Panc1 (cell line): Measurements from ENCODE around the gene OSBPL10. TPM values are rescaled to one million over a fixed set of nuclear protein-coding genes. Genes with fewer than 3 reads are reported as not detected.

Experiments used
- ATAC-seq: fragments of 200-7000 bp; cut with Tn5 transposase; 2 replicates; pipeline ENCODE4 v1.9.1; 2020; ENCODE audit warnings: mild to moderate bottlenecking, moderate library complexity
- BruUV-seq: library from RNA; stranded (reverse); fragments of 400-500 nt; replicated peaks from 2 replicates; lab custom pipeline; 2021; lab: Mats Ljungman, UMichigan
- CTCF ChIA-PET: fragments of 300-600 bp; sonication (Branson Sonifier 250); formaldehyde crosslinking; loops from one replicate; lab custom pipeline; 2022; ENCODE audit warnings: antibody characterized with exemption; lab: Charles Lee
- POLR2A ChIA-PET: fragments of 300-600 bp; sonication (Branson Sonifier 250); formaldehyde crosslinking; loops from one replicate; lab custom pipeline; 2022; ENCODE audit warnings: antibody characterized with exemption; lab: Charles Lee
- DNase-seq: peaks from one replicate; pipeline ENCODE4 v3.0.0-alpha.2; 2010; ENCODE audit warnings: low read depth, low spot score
- H3K27ac ChIP-seq: 2 replicates; pipeline ENCODE4 v1.5.1; 2011; ENCODE audit warnings: mild to moderate bottlenecking, low read length, inconsistent platforms
- H3K27me3 ChIP-seq: fragments of 200-500 bp; sonication (Bioruptor generic); 2 replicates; pipeline ENCODE4 v1.6.0; 2014; ENCODE audit warnings: low read length, inconsistent platforms; ENCODE audit not compliant: control insufficient read depth, insufficient read depth
- H3K36me3 ChIP-seq: fragments of 200-500 bp; sonication (Bioruptor generic); 2 replicates; pipeline ENCODE4 v1.5.1; 2014; ENCODE audit warnings: inconsistent platforms, mild to moderate bottlenecking, low read length, moderate library complexity; ENCODE audit not compliant: control insufficient read depth, insufficient read depth
- H3K4me1 ChIP-seq: 2 replicates; pipeline ENCODE4 v1.5.1; 2011; ENCODE audit warnings: inconsistent platforms, mild to moderate bottlenecking, low read length, moderate library complexity; ENCODE audit not compliant: control insufficient read depth, insufficient read depth
- H3K4me3 ChIP-seq, 2 experiments: 2 replicates each; pipeline ENCODE4 v1.5.1; 2011 to 2012; ENCODE audit warnings: low read depth in 2 of 2, low read length in 2 of 2, mild to moderate bottlenecking in 2 of 2, inconsistent platforms in 1 of 2, moderate library complexity in 1 of 2
- H3K9me3 ChIP-seq: fragments of 200-500 bp; sonication (Bioruptor generic); 2 replicates; pipeline ENCODE4 v1.5.1; 2014; ENCODE audit warnings: low read depth, mild to moderate bottlenecking, inconsistent platforms, low read length, moderate library complexity; ENCODE audit not compliant: control insufficient read depth, insufficient read depth
- POLR2AphosphoS5 ChIP-seq: IDR thresholded peaks from 2 replicates; pipeline ENCODE4 v1.6.1; 2012; ENCODE audit warnings: mild to moderate bottlenecking, low read depth, low read length, moderate library complexity
- SIN3A ChIP-seq: IDR thresholded peaks from 2 replicates; pipeline ENCODE4 v1.6.1; 2012; ENCODE audit warnings: low read depth, mild to moderate bottlenecking, low read length, moderate library complexity, borderline replicate concordance; ENCODE audit not compliant: insufficient read depth
- TCF7L2 ChIP-seq: IDR thresholded peaks from 2 replicates; pipeline ENCODE4 v1.6.1; 2011; ENCODE audit warnings: mild to moderate bottlenecking, low read depth, low read length, inconsistent platforms
- in situ Hi-C: cut with HindIII; loops from 2 replicates; pipeline ENCODE4 v1.10.0; 2016; ENCODE audit warnings: low sequenced_read_pairs, low pct_unique_long_range_greater_than_20kb
- intact Hi-C: fragments of 100-400 bp; cut with micrococcal nuclease; formaldehyde crosslinking; loops from one replicate; pipeline ENCODE4 v1.10.0; 2022; ENCODE audit not compliant: unreplicated experiment
- total RNA-seq: library from RNA; stranded (reverse); gene quantifications from one replicate; pipeline ENCODE4 v1.2.1, GENCODE V29; 2021; ENCODE audit not compliant: unreplicated experiment
- TF ChIP-seq, protein P1 (sequence below), 2 experiments: IDR thresholded peaks; 2 replicates each; pipeline ENCODE4 v1.6.1; 2011 to 2012; ENCODE audit warnings: low read depth in 2 of 2, control low read depth in 1 of 2, low read length in 1 of 2, mild to moderate bottlenecking in 1 of 2, moderate library complexity in 1 of 2; ENCODE audit not compliant: insufficient read depth in 1 of 2
- TF ChIP-seq, protein P2 (sequence below): fragments of 450-650 bp; IDR thresholded peaks from 2 replicates; pipeline ENCODE4 v1.5.1; 2017; ENCODE audit warnings: mild to moderate bottlenecking

OSBPL10 gene
- total RNA-seq, 1 experiment from 2014 or later: 88.1 TPM

DNA sequence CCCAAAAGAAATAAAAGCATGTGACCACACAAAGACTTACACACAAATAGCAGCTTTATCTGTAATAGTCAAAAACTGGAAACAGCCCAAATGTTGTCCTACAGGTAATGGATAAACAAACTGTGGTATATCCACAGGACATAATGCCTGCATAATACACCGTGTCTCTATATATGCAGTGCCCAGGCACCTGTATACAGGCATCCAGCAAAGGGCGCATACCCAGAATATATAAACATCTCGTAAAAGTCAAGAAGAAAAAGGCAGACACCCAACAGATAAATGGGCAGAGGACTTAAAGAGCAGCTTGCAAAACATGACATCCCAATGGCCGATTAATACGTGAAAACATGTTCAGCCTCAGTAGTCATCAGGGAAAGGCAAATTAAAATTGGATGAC, 7.2 kb downstream of the OSBPL10 start:
- POLR2A ChIA-PET: no interaction called here
- Histone ChIP-seq H3K27me3 (no peaks in the 10 kb centered on the region), H3K27ac (peak overlapping the region; percentile 99), H3K4me3 (no peak overlapping the region), H3K36me3 (no peaks in the 10 kb centered on the region), H3K4me1 (peaks cover 75% of the 10 kb centered on the region), H3K9me3 (no peaks in the 10 kb centered on the region)
- DNase-seq (no peak), ATAC-seq (no peak)
- intact Hi-C loops: no loop called here
- in situ Hi-C loops: no loop called here
- TF ChIP-seq, protein P1, sequence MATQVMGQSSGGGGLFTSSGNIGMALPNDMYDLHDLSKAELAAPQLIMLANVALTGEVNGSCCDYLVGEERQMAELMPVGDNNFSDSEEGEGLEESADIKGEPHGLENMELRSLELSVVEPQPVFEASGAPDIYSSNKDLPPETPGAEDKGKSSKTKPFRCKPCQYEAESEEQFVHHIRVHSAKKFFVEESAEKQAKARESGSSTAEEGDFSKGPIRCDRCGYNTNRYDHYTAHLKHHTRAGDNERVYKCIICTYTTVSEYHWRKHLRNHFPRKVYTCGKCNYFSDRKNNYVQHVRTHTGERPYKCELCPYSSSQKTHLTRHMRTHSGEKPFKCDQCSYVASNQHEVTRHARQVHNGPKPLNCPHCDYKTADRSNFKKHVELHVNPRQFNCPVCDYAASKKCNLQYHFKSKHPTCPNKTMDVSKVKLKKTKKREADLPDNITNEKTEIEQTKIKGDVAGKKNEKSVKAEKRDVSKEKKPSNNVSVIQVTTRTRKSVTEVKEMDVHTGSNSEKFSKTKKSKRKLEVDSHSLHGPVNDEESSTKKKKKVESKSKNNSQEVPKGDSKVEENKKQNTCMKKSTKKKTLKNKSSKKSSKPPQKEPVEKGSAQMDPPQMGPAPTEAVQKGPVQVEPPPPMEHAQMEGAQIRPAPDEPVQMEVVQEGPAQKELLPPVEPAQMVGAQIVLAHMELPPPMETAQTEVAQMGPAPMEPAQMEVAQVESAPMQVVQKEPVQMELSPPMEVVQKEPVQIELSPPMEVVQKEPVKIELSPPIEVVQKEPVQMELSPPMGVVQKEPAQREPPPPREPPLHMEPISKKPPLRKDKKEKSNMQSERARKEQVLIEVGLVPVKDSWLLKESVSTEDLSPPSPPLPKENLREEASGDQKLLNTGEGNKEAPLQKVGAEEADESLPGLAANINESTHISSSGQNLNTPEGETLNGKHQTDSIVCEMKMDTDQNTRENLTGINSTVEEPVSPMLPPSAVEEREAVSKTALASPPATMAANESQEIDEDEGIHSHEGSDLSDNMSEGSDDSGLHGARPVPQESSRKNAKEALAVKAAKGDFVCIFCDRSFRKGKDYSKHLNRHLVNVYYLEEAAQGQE (IDR thresholded peaks at IDR 0.05; ENCODE audit: insufficient read depth in 1 of 2, low read depth in 2 of 2, low read length in 1 of 2): no peak
- TF ChIP-seq, protein P2, sequence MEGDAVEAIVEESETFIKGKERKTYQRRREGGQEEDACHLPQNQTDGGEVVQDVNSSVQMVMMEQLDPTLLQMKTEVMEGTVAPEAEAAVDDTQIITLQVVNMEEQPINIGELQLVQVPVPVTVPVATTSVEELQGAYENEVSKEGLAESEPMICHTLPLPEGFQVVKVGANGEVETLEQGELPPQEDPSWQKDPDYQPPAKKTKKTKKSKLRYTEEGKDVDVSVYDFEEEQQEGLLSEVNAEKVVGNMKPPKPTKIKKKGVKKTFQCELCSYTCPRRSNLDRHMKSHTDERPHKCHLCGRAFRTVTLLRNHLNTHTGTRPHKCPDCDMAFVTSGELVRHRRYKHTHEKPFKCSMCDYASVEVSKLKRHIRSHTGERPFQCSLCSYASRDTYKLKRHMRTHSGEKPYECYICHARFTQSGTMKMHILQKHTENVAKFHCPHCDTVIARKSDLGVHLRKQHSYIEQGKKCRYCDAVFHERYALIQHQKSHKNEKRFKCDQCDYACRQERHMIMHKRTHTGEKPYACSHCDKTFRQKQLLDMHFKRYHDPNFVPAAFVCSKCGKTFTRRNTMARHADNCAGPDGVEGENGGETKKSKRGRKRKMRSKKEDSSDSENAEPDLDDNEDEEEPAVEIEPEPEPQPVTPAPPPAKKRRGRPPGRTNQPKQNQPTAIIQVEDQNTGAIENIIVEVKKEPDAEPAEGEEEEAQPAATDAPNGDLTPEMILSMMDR: no peak; the same call in 1 of the 2 replicates
- TF ChIP-seq POLR2AphosphoS5: no peak
- no peak for TF ChIP-seq TCF7L2
- no peak for TF ChIP-seq SIN3A
- CTCF ChIA-PET: no interaction called here
- no TSS peak for BruUV-seq

DNA sequence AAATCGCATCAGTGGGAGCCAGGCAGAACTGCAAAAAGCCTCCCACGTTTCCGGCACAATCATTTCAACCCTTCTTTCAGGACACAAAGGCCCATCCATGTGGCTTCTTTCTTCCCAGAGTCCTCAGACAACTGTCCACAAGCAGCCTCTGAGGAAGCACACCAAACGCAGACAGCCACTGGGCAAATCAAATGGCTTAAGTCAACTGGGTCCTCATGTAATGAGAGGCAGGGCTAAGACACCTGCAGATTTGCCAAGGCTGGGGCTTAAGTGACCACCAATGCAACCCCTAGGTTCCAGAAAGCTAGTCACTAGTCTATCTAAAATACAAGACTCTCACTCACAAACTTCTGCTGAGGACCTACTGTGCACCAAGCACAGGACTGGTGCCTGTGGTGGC, 8.0 kb downstream of the OSBPL10 start:
- BruUV-seq: no TSS peak
- ChIA-PET POLR2A (no interaction called here), CTCF (no interaction called here)
- Histone ChIP-seq H3K27me3 (no peaks in the 10 kb centered on the region), H3K9me3 (no peaks in the 10 kb centered on the region), H3K4me1 (peaks cover 69% of the 10 kb centered on the region), H3K27ac (peak overlapping the region; percentile 99), H3K4me3 (no peak overlapping the region), H3K36me3 (no peaks in the 10 kb centered on the region)
- intact Hi-C loops (no loop called here), in situ Hi-C loops (no loop called here)
- TF ChIP-seq TCF7L2 (no peak), SIN3A (no peak), POLR2AphosphoS5 (no peak)
- TF ChIP-seq, protein P2: no peak
- TF ChIP-seq, protein P1 (IDR thresholded peaks at IDR 0.05; ENCODE audit: insufficient read depth in 1 of 2, low read depth in 2 of 2, low read length in 1 of 2): no peak
- ATAC-seq (no peak), DNase-seq (no peak)
